GM21717 (cell line): Measurements from ENCODE around the gene KHNYN.

Experiments
- ATAC-seq: cut with Tn5 transposase; IDR thresholded peaks from one replicate; pipeline ENCODE4 v1.9.1; 2021; ENCODE audit warnings: mild to moderate bottlenecking, moderate library complexity; ENCODE audit not compliant: unreplicated experiment

KHNYN gene

GRCh38 chr14:24399999-24400718, 29.6 kb upstream of the KHNYN start:
- ATAC-seq = no peak

GRCh38 chr14:24401810-24402702, 27.7 kb upstream of the KHNYN start:
- ATAC-seq = no peak

DNA sequence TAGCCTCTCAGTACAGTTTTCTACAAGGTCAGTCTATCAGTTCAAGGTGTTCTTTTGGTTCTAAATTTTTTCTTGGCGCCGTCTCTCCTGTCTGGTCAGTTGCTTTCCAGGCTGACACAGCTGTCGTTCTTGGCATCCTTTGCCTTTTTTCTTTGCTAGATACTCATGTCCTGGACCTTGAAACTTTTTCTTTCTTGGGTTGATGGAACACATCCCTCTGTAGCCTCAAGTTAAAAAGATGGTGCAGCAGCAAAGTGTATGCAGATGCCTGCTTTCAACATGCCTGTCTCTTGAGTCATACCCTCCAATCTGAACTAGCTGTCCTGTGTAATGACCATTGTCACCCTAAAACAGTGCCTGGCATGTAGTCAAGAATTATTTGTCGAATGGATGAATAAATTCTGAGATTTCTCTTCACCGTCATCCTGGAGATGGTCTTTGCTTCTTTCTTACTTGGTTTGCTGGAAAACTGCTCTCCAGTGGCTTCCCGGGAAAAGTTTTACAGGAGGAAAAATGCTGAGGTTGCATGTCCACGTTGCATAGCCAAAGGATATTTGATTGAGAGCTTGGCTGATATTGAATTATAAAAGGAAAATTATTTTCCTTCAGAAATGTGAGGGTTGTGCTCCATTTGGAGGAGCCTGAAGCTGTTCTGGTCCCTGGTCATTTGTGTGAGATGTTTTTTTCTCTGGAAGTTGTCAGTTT, 26.3 kb upstream of the KHNYN start:
- ATAC-seq = no peak

DNA sequence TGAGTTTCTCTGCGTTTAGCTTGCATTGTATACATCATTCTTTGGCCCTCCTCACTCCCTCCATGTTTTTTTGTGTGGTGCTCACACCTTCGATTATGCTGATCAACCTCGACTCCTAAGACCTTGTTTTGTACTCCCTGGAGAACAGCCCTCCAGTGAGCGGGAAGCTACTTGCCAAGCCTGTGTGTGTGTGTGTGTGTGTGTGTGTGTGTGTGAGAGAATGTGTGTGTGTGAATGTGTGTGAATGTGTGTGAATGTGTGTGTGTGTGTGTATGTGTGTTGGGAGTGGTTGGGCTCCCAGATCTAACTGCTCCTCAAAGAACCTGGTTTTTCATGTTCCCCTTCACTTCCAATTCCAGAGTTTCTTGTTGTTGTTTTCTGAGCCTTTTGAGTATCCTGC, 24.9 kb upstream of the KHNYN start:
- no peak for ATAC-seq

DNA sequence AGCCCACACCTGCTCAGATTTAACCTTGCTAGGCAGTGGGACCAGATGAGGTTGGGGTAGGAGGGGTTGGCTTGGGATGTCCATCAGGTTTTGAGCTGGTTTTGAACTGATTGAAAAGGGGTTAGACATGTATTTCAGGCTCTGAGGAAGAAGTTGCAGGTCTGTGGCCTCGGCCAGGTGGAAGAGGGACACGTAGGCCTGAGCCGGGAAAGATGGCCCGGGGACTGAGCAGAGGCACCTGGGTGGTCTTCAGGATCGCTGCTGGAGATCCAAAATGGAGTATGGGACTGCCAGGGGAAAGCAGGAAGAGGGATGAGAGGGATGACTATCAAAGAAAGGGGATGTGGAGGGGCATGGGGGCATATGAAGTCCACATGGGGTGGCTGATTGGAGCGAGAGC, 23.3 kb upstream of the KHNYN start:
- ATAC-seq = no peak

DNA sequence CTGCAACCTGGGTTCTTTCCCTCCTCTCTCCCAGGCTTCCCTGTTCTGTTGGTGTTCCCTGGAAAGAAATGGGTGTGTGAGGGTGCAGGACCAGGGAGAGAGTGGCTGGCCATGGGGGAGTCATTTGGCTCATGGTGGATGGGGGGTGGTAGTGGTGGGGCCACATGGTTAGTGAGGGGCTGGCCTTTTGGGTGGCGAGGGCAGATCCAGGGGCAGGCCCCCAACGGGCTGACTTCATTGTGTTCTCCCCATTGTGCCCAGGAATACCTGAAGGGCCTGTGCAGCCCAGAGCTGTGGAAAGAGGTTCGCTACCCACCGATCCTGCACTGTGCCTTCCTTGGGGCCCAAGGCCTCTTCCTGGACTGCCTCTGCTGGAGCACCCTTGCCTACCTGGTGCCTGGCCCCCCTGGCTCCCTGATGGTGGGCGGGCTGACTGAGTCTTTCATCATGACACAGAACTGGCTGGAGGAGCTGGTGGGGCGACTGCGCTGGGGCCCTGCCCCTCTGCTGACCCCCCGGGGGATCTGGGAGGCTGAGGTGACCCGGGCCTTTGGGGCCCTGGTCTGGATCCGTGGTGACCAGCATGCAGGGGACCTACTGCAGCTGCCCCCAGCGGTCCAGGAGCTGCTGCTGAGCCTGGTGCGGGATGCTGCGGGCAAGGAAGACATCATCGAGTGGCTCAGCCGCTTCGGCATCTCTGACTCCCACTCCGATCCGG, 22.0 kb upstream of the KHNYN start:
- ATAC-seq = no peak

- no peak for ATAC-seq
Measured at GRCh38 chr14:24408764-24409163, 21.0 kb upstream of the KHNYN start.

DNA sequence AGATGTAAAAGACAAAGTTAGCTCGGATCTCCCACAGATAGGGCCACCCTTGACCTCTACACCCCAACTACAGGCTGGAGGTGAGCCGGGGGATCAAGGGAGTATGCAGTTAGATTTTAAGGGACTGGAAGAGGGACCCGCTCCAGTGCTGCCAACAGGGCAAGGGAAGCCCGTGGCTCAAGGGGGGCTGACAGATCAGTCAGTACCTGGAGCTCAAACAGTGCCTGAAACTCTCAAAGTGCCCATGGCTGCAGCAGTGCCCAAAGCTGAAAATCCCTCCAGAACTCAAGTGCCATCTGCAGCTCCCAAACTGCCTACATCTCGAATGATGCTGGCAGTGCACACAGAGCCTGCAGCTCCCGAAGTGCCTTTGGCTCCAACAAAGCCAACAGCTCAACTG, 20.6 kb upstream of the KHNYN start:
- ATAC-seq = no peak

GRCh38 chr14:24409956-24410355, 19.8 kb upstream of the KHNYN start:
- no peak for ATAC-seq

DNA sequence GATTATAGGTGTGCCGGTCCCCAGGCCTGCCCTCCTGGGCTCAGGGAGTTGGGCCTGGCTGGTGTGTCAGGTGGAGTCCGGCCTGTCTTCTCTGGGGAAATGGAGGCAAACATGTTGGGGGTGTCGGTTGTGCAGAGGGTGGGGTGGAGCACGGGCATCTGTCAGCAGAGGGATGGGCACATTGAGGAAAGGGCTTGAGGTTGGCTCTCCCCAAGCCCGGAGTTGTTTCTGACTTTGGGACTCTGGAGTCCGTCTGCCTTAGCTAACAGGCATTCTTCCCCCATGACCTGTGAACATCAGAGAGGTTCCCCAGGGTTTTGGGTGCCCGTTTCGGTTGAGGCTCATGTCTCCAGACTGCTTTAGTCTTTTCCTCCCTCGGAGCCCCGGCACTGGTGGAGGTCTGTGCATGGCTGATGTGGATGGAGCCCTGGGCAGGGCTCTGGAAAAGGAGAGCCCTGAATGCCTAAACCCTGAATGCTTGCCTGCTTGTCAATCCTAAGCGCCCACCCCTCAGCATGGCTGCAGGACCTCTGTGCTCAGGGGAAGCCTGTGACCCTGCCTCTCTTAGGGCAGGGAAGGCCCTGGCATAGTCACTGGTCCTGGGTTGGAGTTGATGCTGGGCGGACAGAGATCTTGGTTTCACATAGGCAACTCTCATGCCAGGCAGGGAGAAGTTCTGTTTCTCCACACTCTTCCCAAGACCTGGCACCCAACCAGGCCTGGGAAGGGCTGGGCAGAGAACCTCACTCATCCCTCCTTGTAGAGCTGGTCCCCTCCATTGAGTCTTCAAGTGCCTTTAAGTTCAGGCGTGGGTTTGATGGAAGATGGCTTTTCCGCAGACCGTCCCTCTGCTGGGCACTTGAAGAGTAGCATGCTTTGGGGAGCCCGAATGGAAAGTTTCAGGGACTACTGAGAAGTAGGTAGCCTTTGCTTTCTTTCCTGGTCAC, 18.0 kb upstream of the KHNYN start:
- no peak for ATAC-seq

DNA sequence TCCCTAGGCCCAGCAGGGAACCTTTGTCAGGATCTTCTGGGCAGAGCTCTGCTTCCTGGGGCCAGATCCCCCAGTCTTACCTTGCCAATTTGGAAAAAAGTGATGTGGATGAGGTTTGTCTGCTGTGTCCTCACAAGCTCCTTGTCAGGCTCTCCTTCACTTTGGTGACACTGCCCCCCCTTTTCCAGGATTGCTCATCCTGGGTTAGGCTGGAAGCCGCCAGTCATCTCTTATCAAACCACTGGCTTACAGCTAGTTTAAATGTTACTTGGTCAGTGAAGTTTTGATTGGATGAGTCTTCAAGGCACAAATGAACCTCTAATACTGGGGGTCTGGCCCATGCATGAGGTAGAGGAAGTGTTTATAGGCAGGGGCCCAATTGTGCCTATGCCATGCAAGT, 15.7 kb upstream of the KHNYN start:
- no peak for ATAC-seq

DNA sequence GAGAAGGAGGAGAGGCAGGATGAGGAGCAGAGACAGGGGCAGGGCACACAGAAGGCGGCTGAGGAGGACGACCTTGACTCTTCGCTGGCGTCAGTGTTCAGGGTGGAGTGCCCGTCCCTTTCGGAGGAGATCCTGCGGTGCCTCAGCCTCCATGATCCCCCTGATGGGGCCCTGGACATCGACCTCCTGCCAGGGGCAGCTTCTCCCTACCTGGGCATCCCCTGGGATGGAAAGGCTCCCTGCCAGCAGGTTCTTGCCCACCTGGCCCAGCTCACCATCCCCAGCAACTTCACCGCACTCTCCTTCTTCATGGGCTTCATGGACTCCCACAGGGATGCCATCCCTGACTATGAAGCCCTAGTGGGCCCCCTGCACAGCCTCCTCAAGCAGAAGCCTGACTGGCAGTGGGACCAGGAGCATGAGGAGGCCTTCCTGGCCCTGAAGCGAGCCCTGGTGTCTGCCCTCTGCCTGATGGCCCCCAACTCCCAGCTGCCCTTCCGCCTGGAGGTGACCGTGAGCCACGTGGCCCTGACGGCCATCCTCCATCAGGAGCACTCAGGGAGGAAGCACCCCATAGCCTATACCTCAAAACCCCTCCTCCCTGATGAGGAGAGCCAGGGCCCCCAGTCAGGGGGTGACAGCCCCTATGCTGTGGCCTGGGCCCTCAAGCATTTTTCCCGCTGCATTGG, 14.9 kb upstream of the KHNYN start:
- ATAC-seq = no peak

DNA sequence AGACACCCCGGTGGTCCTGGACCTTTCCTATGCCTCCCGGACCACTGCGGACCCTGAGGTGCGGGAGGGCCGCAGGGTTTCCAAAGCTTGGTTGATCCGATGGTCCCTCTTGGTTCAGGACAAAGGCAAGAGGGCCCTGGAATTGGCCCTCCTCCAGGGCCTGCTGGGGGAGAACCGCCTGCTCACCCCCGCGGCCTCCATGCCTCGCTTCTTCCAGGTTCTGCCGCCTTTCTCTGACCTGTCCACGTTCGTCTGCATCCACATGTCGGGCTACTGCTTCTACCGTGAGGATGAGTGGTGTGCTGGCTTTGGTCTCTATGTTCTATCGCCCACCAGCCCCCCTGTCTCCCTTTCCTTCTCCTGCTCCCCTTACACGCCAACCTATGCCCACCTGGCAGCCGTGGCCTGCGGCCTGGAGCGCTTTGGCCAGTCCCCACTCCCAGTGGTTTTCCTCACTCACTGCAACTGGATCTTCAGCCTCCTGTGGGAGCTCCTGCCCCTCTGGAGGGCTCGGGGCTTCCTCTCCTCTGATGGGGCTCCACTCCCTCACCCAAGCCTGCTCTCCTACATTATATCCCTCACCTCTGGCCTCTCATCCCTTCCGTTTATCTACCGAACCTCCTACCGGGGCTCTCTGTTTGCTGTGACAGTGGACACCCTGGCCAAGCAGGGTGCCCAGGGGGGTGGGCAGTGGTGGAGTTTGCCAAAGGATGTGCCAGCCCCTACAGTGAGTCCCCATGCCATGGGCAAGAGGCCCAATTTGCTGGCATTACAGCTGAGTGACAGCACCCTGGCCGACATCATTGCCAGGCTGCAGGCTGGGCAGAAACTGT, 14.1 kb upstream of the KHNYN start:
- no peak for ATAC-seq

DNA sequence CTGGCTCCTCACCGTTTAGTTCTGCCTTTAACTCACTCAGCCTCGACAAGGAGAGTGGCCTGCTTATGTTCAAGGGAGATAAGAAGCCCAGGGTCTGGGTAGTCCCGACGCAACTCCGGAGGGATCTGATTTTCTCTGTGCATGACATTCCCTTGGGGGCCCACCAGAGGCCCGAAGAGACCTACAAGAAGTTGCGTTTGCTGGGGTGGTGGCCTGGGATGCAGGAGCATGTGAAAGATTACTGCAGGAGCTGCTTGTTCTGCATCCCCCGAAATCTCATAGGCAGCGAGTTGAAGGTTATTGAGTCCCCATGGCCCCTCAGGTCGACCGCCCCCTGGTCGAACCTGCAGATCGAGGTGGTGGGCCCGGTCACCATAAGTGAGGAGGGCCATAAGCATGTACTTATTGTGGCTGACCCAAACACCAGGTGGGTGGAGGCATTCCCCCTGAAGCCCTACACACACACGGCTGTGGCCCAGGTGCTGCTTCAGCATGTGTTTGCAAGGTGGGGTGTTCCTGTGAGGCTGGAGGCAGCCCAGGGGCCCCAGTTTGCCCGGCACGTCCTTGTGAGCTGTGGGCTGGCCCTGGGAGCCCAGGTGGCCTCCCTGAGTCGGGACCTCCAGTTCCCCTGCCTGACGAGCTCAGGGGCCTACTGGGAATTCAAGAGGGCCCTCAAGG, 13.4 kb upstream of the KHNYN start:
- no peak for ATAC-seq

GRCh38 chr14:24416932-24417619, 12.7 kb upstream of the KHNYN start:
- ATAC-seq = no peak

- ATAC-seq = no peak
Measured at GRCh38 chr14:24417832-24418491, 11.8 kb upstream of the KHNYN start.

GRCh38 chr14:24418492-24418873, 11.3 kb upstream of the KHNYN start:
- no peak for ATAC-seq
